ENCODE results near the gene POLR1D. TPM values are rescaled to one million over a fixed set of nuclear protein-coding genes. Genes with fewer than 3 reads are reported as not detected.

POLR1D gene
- total RNA-seq, 4 donors from 2014 or later = 110 to 148 (median 124) TPM

DNA sequence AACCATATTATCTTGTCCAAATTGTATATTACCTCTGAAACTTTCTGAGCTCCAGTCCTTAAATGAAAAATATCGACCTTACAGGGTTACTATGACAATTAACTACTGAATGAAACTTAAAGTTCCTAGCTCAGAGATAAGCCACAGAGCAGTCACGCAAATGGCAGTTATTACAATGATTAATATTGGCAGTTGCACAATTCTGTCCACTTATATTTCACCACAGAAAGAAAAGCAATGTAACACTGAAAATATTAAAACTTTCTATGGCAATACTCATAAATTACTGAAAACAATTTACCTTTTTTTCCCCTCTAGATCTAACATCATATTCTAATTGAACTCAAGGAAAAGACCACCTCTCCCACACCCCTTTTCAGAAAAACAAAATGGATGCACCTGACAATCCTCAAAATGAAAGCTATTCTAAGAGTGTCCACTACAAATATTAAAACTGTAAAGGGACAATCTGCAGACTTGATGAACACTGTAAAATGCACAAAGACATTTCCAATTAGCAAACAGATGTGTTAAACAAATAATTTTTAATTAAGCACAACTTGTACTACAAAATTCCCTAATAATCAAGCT lies 16.0 kb upstream of the POLR1D start:
- H3K27me3 ChIP-seq = no peaks in the 10 kb centered on the region
- no peak overlapping the region for H3K27ac ChIP-seq (replicated peaks in 1 of 4)
- TF ChIP-seq POLR2A (IDR thresholded peaks at IDR 0.05; ENCODE audit: low read depth) (no peak), POLR2AphosphoS5 (IDR thresholded peaks at IDR 0.05) (no peak), EP300 (IDR thresholded peaks at IDR 0.05) (no peak)
- TF ChIP-seq, protein P1, sequence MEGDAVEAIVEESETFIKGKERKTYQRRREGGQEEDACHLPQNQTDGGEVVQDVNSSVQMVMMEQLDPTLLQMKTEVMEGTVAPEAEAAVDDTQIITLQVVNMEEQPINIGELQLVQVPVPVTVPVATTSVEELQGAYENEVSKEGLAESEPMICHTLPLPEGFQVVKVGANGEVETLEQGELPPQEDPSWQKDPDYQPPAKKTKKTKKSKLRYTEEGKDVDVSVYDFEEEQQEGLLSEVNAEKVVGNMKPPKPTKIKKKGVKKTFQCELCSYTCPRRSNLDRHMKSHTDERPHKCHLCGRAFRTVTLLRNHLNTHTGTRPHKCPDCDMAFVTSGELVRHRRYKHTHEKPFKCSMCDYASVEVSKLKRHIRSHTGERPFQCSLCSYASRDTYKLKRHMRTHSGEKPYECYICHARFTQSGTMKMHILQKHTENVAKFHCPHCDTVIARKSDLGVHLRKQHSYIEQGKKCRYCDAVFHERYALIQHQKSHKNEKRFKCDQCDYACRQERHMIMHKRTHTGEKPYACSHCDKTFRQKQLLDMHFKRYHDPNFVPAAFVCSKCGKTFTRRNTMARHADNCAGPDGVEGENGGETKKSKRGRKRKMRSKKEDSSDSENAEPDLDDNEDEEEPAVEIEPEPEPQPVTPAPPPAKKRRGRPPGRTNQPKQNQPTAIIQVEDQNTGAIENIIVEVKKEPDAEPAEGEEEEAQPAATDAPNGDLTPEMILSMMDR (IDR thresholded peaks at IDR 0.05) = no peak
- DNase-seq (ENCODE audit: extremely low spot score) = no peak
- no peak overlapping the region for H3K4me3 ChIP-seq
- 76% methylated on average over 2 of the region's 2 CpGs for WGBS
- H3K9me3 ChIP-seq = no peaks in the 10 kb centered on the region
- H3K4me1 ChIP-seq = peaks cover 17 to 34% (median 22%) of the 10 kb centered on the region in 4 donors
- H3K36me3 ChIP-seq = no peaks in the 10 kb centered on the region
- intact Hi-C loops (cut with DNase I) = no loop called here

DNA sequence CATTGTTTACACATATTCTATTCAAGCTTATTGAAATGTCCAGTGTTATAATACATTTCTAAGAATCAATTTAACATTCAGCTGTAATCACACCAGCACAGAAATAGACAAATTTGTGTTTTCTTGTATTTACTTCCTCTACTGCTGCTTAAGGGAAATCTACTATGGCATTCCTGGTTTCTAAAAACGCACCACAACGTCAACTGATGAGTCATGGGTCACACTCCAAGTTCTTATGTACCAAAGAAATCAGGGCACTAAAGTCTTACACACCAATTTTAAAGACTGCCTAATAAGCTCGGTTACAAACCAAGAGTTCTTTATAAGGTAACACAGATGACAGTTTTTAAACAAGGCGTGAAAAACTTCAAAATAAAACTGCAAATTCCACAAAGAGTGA lies 14.6 kb upstream of the POLR1D start:
- intact Hi-C loops (cut with DNase I) = no loop called here
- no peaks in the 10 kb centered on the region for H3K36me3 ChIP-seq
- no peak overlapping the region for H3K4me3 ChIP-seq
- no peak for DNase-seq (ENCODE audit: extremely low spot score)
- peak overlapping the region in 3 of 4 donors; percentile 12 to 44 (median 37) for H3K27ac ChIP-seq (replicated peaks in 1 of 4)
- peaks cover 12 to 34% (median 21%) of the 10 kb centered on the region in 4 donors for H3K4me1 ChIP-seq
- no peak for TF ChIP-seq POLR2A (IDR thresholded peaks at IDR 0.05; ENCODE audit: low read depth)
- TF ChIP-seq POLR2AphosphoS5 (IDR thresholded peaks at IDR 0.05) = no peak
- TF ChIP-seq, protein P1 (IDR thresholded peaks at IDR 0.05) = no peak
- TF ChIP-seq EP300 (IDR thresholded peaks at IDR 0.05) = no peak
- H3K27me3 ChIP-seq = no peaks in the 10 kb centered on the region
- WGBS = 38% methylated on average over 4 of the region's 4 CpGs
- H3K9me3 ChIP-seq = no peaks in the 10 kb centered on the region

DNA sequence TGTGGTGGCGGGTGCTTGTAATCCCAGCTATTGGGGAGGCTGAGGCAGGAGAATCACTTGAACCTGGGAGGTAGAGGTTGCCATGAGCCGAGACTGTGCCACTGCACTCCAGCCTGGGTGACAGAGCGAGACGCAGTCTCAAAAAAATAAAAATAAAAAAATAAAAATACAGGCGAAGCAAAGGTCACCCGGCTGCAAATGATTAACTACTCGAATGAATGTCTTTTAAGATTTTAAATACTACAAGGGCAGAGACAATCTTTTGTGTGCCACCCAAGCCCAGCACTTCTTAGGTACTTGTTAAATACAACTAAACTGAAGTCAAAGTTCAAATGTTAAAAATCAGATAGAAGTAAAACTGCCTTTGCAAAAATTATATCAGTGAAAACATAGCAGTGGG lies 8.1 kb upstream of the POLR1D start:
- intact Hi-C loops (cut with DNase I) = loop anchor here (10.0 kb wide), 1 partner anchor 1059 kb away; the partner anchor contains the start of gene WASF3
- no peaks in the 10 kb centered on the region for H3K27me3 ChIP-seq
- TF ChIP-seq, protein P1 (IDR thresholded peaks at IDR 0.05) = no peak
- TF ChIP-seq POLR2AphosphoS5 (IDR thresholded peaks at IDR 0.05) = no peak
- no peak for TF ChIP-seq EP300 (IDR thresholded peaks at IDR 0.05)
- no peak for TF ChIP-seq POLR2A (IDR thresholded peaks at IDR 0.05; ENCODE audit: low read depth)
- H3K9me3 ChIP-seq = peaks cover 0 to 4% (median 0%) of the 10 kb centered on the region in 4 donors
- H3K4me1 ChIP-seq = peaks cover 13 to 22% (median 20%) of the 10 kb centered on the region in 4 donors
- WGBS = 99% methylated on average over 7 of the region's 7 CpGs
- H3K36me3 ChIP-seq = no peaks in the 10 kb centered on the region
- no peak overlapping the region for H3K4me3 ChIP-seq
- no peak overlapping the region for H3K27ac ChIP-seq (replicated peaks in 1 of 4)
- DNase-seq (ENCODE audit: extremely low spot score) = no peak

DNA sequence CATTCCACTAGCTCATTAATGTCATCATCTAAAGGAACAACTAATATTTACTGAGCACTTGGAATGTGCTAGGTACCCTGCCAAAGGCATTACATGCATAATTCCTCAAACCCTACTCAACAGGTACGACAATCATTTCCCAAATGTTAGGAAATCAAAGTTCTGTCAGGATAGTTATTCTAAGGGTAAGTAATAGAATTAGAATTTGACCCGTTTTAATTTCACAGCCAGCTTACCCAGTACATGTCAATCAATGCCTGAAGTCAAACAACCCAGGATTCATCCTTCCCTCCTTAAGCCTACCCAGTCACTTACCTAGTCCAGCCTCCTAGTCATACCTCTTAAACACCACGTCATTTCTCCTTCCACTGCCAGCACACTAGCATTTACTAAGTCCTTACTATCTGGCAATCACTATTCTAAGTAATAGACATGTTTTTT lies 3.8 kb upstream of the POLR1D start:
- no peak overlapping the region for H3K27ac ChIP-seq (replicated peaks in 1 of 4)
- no peak overlapping the region for H3K4me3 ChIP-seq
- H3K4me1 ChIP-seq = peaks cover 25 to 39% (median 34%) of the 10 kb centered on the region in 4 donors
- no peak for DNase-seq (ENCODE audit: extremely low spot score)
- TF ChIP-seq POLR2AphosphoS5 (IDR thresholded peaks at IDR 0.05) (no peak), EP300 (IDR thresholded peaks at IDR 0.05) (no peak), POLR2A (IDR thresholded peaks at IDR 0.05; ENCODE audit: low read depth) (no peak)
- TF ChIP-seq, protein P1 (IDR thresholded peaks at IDR 0.05) = no peak
- peaks cover 0 to 4% (median 0%) of the 10 kb centered on the region in 4 donors for H3K9me3 ChIP-seq
- H3K36me3 ChIP-seq = no peaks in the 10 kb centered on the region
- 88% methylated on average over 3 of the region's 3 CpGs for WGBS
- no peaks in the 10 kb centered on the region for H3K27me3 ChIP-seq
- intact Hi-C loops (cut with DNase I) = loop anchor here (10.0 kb wide), 1 partner anchor 1063 kb away; the partner anchor contains the start of gene WASF3
